Measurements from ENCODE around the gene HSPA12A.

- TF ChIP-seq POLR2A (IDR thresholded peaks at IDR 0.05) (no peak), CTCF (IDR thresholded peaks at IDR 0.05 in 4 of 5, conservative IDR thresholded peaks at IDR 0.05 in 1 of 5) (no peak)
Observed at GRCh38 chr10:116704926-116705325, 37.4 kb downstream of the HSPA12A start.
